Measurements from ENCODE around the gene TTLL11.

- TF ChIP-seq TAF1 (IDR thresholded peaks at IDR 0.05; ENCODE audit: low read depth, low read length) (no peak), POLR2A (IDR thresholded peaks at IDR 0.05; ENCODE audit: low read depth, low read length) (no peak), POLR2AphosphoS5 (IDR thresholded peaks at IDR 0.05; ENCODE audit: low read depth, low read length) (no peak), PAX5 (IDR thresholded peaks at IDR 0.05; ENCODE audit: insufficient read depth, low read length, severe bottlenecking) (no peak), SPI1 (IDR thresholded peaks at IDR 0.05; ENCODE audit: low read depth, low read length) (no peak)
Observed at GRCh38 chr9:122122468-122122867, 29.4 kb upstream of the TTLL11 start.

Measured in GM12891 (cell line).